Activated CD4-positive, alpha-beta T cell treated with anti-CD3 and anti-CD28 coated beads for 48 hours (primary cell): ENCODE results near the gene S100Z.

ENCODE experiments used
- DNase-seq: peaks from one replicate; pipeline ENCODE4 v3.0.0-alpha.2; 2020

S100Z gene

DNA sequence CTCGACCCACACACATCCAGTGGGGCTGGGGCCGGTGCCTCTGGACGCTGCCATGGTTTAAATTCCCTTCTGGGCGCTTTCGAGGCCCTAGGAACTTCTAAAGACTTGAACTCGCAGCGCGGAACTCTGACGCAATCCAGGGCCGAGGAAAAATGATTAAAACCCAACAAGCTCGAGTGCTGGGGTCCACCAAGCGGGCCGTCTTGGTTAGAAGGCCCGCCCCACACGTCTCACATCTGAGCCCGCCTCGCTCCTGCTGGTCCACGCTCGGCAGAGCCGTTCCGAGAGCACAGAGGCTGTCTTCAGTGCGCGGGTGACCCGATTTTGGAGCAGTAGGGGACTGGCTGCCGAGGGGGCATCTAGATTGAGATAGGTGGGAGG, 104.6 kb downstream of the S100Z start:
- no peak for DNase-seq

DNA sequence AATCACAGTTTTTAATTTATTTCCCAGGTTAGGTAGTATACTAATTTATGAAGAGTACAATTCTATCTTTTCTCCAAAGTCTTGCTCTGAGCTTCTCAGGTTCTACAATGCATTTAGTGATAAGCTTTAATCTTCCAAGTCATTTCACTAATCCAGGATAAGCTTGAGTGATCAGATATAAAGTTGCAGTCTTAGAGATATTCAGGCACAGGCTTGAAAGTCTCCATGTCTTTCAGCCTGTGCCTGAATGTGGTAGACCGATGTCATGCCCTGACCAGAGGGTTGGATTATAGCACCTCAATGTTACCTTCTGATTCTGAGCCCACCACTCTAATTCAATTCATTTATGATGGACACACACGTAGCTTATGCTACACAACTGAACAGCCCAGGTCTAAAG, 106.2 kb downstream of the S100Z start:
- no peak for DNase-seq

DNA sequence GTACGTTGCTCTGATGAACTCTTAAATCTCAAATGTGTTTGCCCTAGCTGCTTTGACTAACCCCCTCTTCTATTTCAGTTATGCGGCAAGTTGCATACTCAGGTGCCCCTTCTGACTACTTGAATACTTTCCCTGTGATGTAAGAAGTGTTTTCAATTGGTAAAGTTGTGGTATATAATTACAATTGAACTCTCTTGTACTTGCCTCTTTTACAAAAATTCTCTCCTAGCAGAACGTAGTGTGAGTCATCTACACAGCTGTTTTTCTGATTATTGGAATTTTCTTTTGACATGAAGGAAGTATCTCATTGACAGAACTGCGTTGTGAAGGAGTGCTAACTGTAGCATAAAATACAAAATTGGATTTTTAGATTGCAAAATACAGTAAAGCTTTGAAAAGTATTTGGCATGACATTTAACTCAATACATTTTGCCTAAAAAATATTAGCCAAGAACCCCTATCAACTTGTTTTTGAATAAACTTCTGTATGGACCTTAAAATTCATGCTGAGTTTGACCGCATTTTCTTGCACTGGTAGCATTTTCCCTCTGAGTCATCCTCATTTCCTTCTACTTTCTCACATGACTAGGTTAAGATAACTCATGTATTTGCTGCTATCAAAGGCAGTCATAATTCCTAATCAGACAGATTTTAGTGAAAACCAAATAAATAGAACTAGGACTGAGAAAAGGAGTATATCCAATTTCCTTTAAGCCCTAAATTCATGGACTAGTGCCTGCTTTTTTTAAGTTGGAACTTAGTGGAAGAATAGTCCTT, 109.4 kb downstream of the S100Z start:
- no peak for DNase-seq

DNA sequence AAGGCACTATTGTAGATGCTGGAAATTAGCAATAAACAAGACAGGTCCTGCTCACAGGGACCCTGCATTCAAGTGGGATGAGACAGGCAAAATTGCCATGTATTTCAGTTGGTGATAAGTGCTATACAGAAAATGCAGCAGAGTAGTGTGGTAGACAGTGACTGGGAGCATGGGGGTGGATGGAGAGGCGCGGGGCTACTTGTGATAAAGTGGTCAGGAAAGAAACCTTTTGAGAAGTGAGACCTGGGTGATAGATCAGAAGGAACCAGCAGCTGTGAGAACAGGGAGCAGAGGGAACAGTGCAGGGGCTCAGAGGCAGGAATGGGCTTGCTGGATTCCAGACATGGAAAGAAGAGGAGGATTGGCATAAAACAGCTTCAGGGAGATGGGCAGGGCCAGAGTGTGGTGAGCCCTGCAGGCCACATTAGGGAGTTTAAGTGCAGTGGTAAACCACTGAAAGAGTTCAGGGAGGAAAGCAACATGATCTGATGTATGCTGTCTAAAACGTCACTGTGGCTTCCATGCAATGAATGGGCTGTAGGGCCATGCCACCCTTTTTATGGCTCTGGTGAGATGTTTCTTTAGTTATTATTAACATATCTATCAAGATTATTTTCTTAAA, 110.3 kb downstream of the S100Z start:
- DNase-seq, result no peak

DNA sequence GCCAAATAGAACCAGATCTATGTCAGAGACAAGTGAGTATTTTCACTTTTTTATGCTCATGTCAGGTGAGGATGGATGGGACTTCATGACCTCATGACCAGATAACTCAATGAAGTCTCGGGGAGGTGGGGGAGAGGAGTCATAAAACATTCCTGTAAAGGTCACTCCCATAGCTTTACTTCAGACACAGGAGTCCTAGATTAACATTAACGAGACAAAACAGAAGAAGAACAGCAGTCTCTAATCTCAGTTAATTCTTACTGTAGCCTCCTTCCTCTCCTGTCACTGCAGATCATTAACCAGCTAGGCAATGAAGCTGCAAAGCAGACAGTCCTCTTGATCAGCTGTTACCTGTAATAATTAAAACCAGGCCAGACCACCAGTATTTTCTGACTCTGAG, 114.2 kb downstream of the S100Z start:
- no peak for DNase-seq
